ENCODE data around the gene ZNF276. TPM values are rescaled to one million over a fixed set of nuclear protein-coding genes. Genes with fewer than 3 reads are reported as not detected.

Gene ZNF276
- total and polyA plus RNA-seq, 2 donors (not counting 1 experiment from before 2014, with no cell fraction given) = 82.7 to 110 TPM

GRCh38 chr16:89727406-89728120, 6.2 kb downstream of the ZNF276 start:
- H3K4me3 Mint-ChIP-seq = no peak overlapping the region
- CTCF ChIA-PET = interaction anchor here (1.6 kb wide), 1 partner anchor 21 kb away, joined by 3 read pairs; no protein-coding TSS in a partner anchor

More at GRCh38 chr16:89727406-89728120, 6.2 kb downstream of the ZNF276 start:
- WGBS (ENCODE audit: insufficient coverage) = 96% methylated on average over 16 of the region's 17 CpGs
- POLR2A ChIA-PET = no interaction called here
- Histone ChIP-seq H3K9me3 (ENCODE audit: control extremely low read depth in 1 of 3, control insufficient read depth in 2 of 3, insufficient read depth in 1 of 3, low read length in 2 of 3) (no peaks in the 10 kb centered on the region), H3K9ac (ENCODE audit: low read length) (no peak overlapping the region), H3K4me3 (ENCODE audit: control extremely low read depth in 1 of 5, extremely low read depth in 1 of 5, insufficient read depth in 1 of 5, low read depth in 2 of 5, low read length in 4 of 5) (no peak overlapping the region), H3K4me2 (replicated peaks; ENCODE audit: low read depth, low read length, poor library complexity, severe bottlenecking) (no peak overlapping the region), H3K27me3 (replicated peaks in 1 of 4; ENCODE audit: control extremely low read depth in 1 of 4, control insufficient read depth in 3 of 4, insufficient read depth in 4 of 4, low read length in 3 of 4) (no peaks in the 10 kb centered on the region), H3K27ac (ENCODE audit: low read length in 2 of 2) (no peak overlapping the region), H3K4me1 (ENCODE audit: control insufficient read depth in 2 of 2, insufficient read depth in 2 of 2, low read length in 2 of 2) (peaks cover 20 to 21% of the 10 kb centered on the region in 2 donors), H3K36me3 (replicated peaks in 1 of 2; ENCODE audit: control extremely low read depth in 1 of 2, control insufficient read depth in 1 of 2, extremely low read depth in 1 of 2, insufficient read depth in 2 of 2, low read length in 1 of 2) (peaks cover 0 to 77% of the 10 kb centered on the region in 2 experiments), H4K20me1 (ENCODE audit: control insufficient read depth, insufficient read depth, low read length, poor library complexity, severe bottlenecking) (peaks cover 91% of the 10 kb centered on the region), H2AFZ (ENCODE audit: insufficient read depth, low read depth, low read length, poor library complexity, severe bottlenecking) (no peak overlapping the region), H3K79me2 (ENCODE audit: control insufficient read depth, insufficient read depth, low read length) (peaks cover 99% of the 10 kb centered on the region)
- peaks cover 22% of the 10 kb centered on the region for H3K4me1 Mint-ChIP-seq
- H3K27me3 Mint-ChIP-seq = no peaks in the 10 kb centered on the region
- H3K9me3 Mint-ChIP-seq (ENCODE audit: insufficient read depth) = no peaks in the 10 kb centered on the region
- intact Hi-C loops (cut with micrococcal nuclease) = no loop called here
- DNase-seq = no peak
- no peak overlapping the region for H3K27ac Mint-ChIP-seq
- no peak for ATAC-seq (ENCODE audit: low read depth)
- TF ChIP-seq CTCF (IDR thresholded peaks at IDR 0.05) (no peak), EZH2 (IDR thresholded peaks at IDR 0.05; ENCODE audit: borderline replicate concordance, insufficient read depth, low read depth, low read length, poor library complexity, severe bottlenecking) (no peak)

All from B cell (primary cell).